ENCODE measurements around the gene OLFM1.

OLFM1 gene

GRCh38 chr9:135076143-135076875 lies 11.2 kb upstream of the OLFM1 start:
- no peak for DNase-seq (ENCODE audit: low read depth in 2 of 2)

GRCh38 chr9:135076876-135077430 lies 10.5 kb upstream of the OLFM1 start:
- no peak for DNase-seq (ENCODE audit: low read depth in 2 of 2)

GRCh38 chr9:135077497-135078200 lies 9.8 kb upstream of the OLFM1 start:
- no peak for DNase-seq (ENCODE audit: low read depth in 2 of 2)

GRCh38 chr9:135078361-135078821 lies 9.1 kb upstream of the OLFM1 start:
- DNase-seq (ENCODE audit: low read depth in 2 of 2), result no peak

GRCh38 chr9:135079018-135079417 lies 8.4 kb upstream of the OLFM1 start:
- no peak for DNase-seq (ENCODE audit: low read depth in 2 of 2)

GRCh38 chr9:135079676-135080075 lies 7.8 kb upstream of the OLFM1 start:
- no peak for DNase-seq (ENCODE audit: low read depth in 2 of 2)

GRCh38 chr9:135080286-135081263 lies 6.9 kb upstream of the OLFM1 start:
- DNase-seq (ENCODE audit: low read depth in 2 of 2), result no peak

GRCh38 chr9:135081264-135081660 lies 6.2 kb upstream of the OLFM1 start:
- no peak for DNase-seq (ENCODE audit: low read depth in 2 of 2)

GRCh38 chr9:135081731-135082130 lies 5.7 kb upstream of the OLFM1 start:
- DNase-seq (ENCODE audit: low read depth in 2 of 2), result no peak

GRCh38 chr9:135082536-135082935 lies 4.9 kb upstream of the OLFM1 start:
- DNase-seq (ENCODE audit: low read depth in 2 of 2), result no peak

GRCh38 chr9:135083241-135083810 lies 4.1 kb upstream of the OLFM1 start:
- no peak for DNase-seq (ENCODE audit: low read depth in 2 of 2)

GRCh38 chr9:135083831-135084230 lies 3.6 kb upstream of the OLFM1 start:
- DNase-seq (ENCODE audit: low read depth in 2 of 2), result no peak

GRCh38 chr9:135084262-135084661 lies 3.2 kb upstream of the OLFM1 start:
- no peak for DNase-seq (ENCODE audit: low read depth in 2 of 2)

- no peak for DNase-seq (ENCODE audit: low read depth in 2 of 2)
Measured at GRCh38 chr9:135084881-135085760, 2.3 kb upstream of the OLFM1 start.

GRCh38 chr9:135085830-135086546 lies 1.5 kb upstream of the OLFM1 start:
- DNase-seq (ENCODE audit: low read depth in 2 of 2), result no peak

GRCh38 chr9:135086597-135087488 lies 625 bp upstream of the OLFM1 start:
- DNase-seq (ENCODE audit: low read depth in 2 of 2), result no peak

- no peak for DNase-seq (ENCODE audit: low read depth in 2 of 2)
Measured at GRCh38 chr9:135087899-135088347, 455 bp downstream of the OLFM1 start.

GRCh38 chr9:135088348-135088978 lies 995 bp downstream of the OLFM1 start:
- DNase-seq (ENCODE audit: low read depth in 2 of 2), result no peak
